GM12892 (cell line): ENCODE data around the gene ZSWIM4.

Experiments used
- POLR2A ChIP-seq: IDR thresholded peaks from 2 replicates; pipeline ENCODE4 v1.6.1; 2011; ENCODE audit warnings: low read depth, low read length, control low read depth
- POLR2AphosphoS5 ChIP-seq: IDR thresholded peaks from 2 replicates; pipeline ENCODE4 v1.6.1; 2011; ENCODE audit warnings: low read depth, low read length, control low read depth
- TAF1 ChIP-seq: IDR thresholded peaks from 2 replicates; pipeline ENCODE4 v1.6.1; 2011; ENCODE audit warnings: low read depth, mild to moderate bottlenecking, control low read depth, low read length, borderline replicate concordance

DNA sequence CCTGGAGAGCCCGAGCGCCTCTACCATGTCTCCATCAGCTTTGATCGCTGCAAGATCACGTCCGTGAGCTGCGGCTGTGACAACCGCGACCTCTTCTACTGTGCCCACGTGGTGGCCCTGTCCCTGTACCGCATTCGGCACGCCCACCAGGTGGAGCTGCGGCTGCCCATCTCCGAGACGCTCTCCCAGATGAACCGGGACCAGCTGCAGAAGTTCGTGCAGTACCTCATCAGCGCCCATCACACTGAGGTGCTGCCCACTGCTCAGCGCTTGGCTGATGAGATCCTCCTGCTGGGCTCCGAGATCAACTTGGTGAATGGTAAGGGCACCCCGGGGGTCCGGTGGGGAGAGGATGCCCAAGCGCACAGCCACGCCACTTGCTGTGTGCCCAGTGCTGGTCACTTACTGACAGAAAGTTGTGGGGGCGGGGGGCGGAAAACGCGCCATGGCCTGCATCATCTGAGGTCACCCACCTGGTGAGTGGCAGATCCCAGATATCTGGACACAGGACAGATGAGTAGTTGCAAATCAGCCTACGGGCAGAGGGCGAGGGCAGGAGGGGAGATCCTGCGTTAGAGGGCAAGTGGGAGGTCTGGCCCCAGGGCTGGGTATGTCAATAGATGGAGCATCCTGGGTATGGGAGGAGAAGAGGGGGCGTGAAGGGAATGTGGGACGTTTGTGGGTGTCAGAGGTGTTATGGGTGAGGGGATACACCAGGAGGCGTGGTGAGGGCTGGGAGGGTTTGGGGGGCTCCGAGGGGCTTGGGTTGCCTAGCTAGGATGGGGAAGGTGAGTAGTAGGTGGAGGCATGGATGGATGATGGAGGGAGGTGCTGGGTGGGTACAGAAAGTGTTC, 9.8 kb downstream of the ZSWIM4 start:
- TF ChIP-seq POLR2A (no peak), POLR2AphosphoS5 (no peak), TAF1 (no peak)
